Panc1 (cell line): ENCODE measurements around the gene COL4A2.

ENCODE experiments used
- CTCF ChIP-seq: fragments of 450-650 bp; IDR thresholded peaks from 2 replicates; pipeline ENCODE4 v1.5.1; 2017; ENCODE audit warnings: mild to moderate bottlenecking
- POLR2AphosphoS5 ChIP-seq: IDR thresholded peaks from 2 replicates; pipeline ENCODE4 v1.6.1; 2012; ENCODE audit warnings: mild to moderate bottlenecking, low read depth, low read length, moderate library complexity
- REST ChIP-seq, 2 experiments: IDR thresholded peaks; 2 replicates each; pipeline ENCODE4 v1.6.1; 2011 to 2012; ENCODE audit warnings: low read depth in 2 of 2, control low read depth in 1 of 2, low read length in 1 of 2, mild to moderate bottlenecking in 1 of 2, moderate library complexity in 1 of 2; ENCODE audit not compliant: insufficient read depth in 1 of 2
- SIN3A ChIP-seq: IDR thresholded peaks from 2 replicates; pipeline ENCODE4 v1.6.1; 2012; ENCODE audit warnings: low read depth, mild to moderate bottlenecking, low read length, moderate library complexity, borderline replicate concordance; ENCODE audit not compliant: insufficient read depth

- no peak for TF ChIP-seq CTCF
- TF ChIP-seq POLR2AphosphoS5: no peak
- no peak for TF ChIP-seq REST (IDR thresholded peaks at IDR 0.05; ENCODE audit: insufficient read depth in 1 of 2, low read depth in 2 of 2, low read length in 1 of 2)
- TF ChIP-seq SIN3A: no peak
Observed at GRCh38 chr13:110323172-110323891, 16.2 kb downstream of the COL4A2 start.
